Stimulated activated CD4-positive, alpha-beta T cell treated with anti-CD3 and anti-CD28 coated beads, TNF-alpha, amount 100 ng/mL, for 1 hour (primary cell): ENCODE data around the gene EIF4B.
"Not testable (repeated sequence)": the region's sequence is repeated elsewhere in the genome, so short reads cannot be mapped to it uniquely, and the experiment has no call there.

Experiments
- DNase-seq, 3 donors: peaks; one replicate each; pipeline ENCODE4 v3.0.0-alpha.2; 2020; ENCODE audit warnings: low read depth in 3 of 3, low spot score in 1 of 3

Gene EIF4B, protein sequence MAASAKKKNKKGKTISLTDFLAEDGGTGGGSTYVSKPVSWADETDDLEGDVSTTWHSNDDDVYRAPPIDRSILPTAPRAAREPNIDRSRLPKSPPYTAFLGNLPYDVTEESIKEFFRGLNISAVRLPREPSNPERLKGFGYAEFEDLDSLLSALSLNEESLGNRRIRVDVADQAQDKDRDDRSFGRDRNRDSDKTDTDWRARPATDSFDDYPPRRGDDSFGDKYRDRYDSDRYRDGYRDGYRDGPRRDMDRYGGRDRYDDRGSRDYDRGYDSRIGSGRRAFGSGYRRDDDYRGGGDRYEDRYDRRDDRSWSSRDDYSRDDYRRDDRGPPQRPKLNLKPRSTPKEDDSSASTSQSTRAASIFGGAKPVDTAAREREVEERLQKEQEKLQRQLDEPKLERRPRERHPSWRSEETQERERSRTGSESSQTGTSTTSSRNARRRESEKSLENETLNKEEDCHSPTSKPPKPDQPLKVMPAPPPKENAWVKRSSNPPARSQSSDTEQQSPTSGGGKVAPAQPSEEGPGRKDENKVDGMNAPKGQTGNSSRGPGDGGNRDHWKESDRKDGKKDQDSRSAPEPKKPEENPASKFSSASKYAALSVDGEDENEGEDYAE

DNA sequence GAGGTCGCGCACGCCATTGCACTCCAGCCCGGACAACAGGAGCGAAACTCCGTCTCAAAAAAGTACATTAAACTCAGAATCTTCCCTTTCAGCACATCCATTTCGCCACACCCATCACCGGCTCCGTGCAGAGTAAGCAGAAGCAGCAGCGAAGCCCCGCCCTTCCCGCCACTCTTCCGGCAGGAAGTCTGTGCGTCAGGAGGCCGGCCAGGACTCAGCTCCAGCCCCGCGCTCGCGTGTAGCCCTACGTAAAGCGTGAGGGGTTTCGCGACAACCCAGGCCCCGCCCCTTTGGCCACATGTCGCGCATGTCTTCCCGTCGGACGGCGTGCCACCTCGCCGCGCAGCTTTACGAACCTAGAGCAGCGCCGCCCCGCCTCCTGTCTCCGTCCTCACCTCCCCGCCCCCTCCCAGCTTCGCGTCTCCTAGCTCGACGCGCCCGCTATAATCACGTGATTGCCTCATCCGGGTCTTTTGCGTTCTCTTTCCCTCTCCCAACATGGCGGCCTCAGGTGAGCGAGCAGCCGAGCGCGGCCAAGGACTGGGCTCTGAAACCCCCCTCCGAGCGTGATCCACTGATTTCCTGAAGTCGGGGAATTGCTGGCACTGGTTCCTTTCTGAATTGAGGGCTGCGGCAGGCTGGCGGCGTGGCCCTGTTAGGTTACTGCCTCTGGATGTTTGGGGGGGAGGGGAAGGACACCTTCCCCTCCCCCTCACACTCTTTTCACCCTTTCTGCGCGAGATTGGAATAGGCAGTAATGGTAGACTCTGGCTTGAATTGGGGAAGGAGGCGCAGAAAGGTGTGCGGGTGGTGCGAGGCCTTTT lies at the start of gene EIF4B:
Gene EIF4B, plus strand, starts transcription at position 471 of the 824 bp plus-strand sequence. Its CDS starts 28 bp downstream, at position 499.
- DNase-seq: peak; percentile 96 to 99 (median 98)

DNA sequence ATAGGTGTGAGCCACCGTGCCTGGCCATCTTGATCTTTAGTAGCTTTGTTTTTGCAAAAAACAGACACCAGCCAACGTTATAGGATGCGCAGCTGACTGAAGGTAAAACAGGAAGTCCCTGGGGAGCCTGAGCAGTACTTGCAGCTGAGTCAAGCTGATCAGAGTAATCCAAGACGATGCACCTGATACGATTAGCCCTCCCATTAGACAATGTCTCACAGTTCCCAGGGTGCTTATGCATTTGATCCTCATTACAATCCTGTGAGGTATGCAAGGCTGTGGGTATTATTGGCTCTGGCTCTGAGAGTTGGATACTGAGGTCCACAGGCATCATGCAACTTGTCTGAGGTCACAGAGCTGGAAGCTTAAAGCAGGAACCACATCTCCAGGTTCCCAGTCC lies 49.3 kb upstream of the EIF4B start:
- no peak for DNase-seq

DNA sequence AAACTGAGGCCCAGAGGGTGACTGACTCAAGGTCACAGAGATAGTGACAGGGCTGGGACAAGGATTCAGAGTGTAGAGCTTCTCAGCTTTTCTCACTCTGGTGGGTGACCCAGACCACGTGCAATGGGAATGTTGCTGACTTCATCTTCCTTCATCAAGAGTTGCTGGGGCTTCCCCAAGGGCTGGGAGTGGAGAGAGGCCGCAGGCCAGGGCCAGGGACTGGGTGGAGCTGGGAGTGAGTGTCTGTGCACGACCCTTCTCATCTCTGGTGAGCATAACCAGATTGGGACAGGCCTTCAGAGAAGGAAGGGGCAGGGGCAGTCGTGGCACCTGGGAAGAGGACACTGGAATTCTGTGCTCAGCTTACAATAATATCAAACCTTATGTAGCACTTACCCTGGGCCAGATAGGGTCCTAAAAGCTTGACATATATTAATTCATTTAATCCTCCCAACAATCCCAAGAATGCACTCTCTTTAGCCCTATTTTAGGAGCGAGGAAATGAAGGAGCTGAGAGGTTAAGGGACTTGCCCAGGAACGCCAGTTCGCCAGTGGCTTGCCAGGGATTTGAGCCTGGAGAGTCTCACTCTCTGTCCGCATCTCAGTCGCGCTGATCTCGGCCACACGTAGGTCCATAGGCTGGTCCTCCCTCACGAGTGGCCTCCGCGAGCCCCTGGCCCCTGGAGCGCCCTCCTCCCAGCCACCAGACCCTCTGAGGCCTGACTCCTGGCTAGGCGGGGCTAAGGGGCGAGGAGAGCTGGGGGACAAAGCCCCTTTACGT lies 41.5 kb upstream of the EIF4B start:
- no peak for DNase-seq

DNA sequence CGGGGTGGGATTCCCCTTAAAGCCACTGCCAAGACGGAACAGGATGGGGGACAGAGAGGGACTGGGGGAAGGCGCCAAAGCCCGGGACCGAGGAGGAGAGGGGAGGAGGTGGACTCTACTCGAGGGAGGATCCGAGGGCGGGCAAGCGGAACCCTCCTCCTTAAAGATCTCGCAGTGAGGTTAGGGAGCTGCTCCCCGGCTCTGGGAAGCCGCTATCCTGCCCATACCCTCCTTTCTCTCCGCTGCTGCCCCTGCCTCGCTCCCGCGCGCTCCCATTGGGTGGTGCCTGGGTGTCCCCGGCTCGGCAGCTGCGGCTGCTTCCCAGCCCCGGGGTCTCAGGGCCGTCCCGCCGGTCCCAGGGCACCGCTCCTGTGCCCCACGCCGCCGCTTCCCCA lies 40.9 kb upstream of the EIF4B start:
- DNase-seq: no peak

DNA sequence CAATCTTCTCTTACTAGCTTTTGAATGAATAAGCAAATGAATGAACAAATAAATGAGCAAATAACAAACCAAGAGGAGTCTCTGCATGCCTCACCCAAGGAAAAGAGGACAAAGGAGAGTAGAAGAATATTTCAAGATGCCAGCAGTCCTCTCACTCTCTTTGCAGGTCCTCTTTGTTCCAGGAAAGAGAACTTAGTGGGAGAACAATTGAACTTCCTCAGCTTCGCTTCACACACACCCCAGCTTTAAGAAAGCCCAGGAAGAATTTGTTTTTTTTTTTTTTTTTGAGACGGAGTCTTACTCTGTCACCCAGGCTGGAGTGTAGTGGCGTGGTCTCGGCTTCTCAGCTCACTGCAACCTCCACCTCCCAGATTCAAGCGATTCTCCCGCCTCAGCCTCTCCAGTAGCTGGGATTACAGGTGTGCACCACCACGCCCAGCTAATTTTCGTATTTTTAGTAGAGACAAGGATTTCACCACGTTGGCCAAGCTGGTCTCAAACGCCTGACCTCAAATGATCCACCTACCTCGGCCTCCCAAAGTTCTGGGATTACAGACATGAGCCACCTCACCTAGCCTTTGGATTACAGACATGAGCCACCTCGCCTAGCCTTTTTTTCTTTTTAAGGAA lies 37.0 kb upstream of the EIF4B start:
- DNase-seq: no peak

DNA sequence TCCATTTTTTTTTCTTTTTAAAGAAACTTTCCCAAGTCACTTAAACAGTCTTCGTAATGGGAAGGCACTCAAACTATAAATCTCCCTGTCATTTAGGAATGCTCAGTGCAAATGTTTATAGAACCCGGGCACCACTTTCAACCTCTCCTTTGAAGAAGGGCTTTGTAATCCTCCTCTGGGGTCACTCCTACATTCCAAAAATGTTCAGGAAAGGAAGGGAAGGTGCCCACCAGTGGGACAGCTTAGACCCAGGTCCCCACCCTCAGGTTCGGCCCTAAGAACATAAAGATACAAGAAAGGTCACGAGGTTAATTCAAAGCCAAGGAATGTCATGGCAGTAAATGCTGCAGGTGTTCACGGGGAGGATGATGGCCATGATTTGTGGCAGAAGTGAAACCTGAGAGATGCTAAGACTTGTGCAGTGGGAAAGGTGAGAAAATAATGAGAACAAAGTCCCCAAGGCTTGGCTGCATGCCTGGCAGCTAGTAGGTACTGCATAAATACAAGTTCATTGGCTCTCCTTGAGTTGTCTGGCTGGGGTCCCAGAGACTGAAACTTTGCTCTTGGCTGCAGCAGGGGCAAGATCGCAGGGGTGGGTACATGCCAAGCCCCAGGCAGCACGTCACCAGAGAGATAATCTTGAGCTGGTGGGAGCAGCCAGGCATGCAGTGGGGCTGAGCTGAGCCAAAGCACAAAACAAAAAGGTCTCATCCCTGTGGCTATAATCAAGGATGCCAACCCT lies 36.3 kb upstream of the EIF4B start:
- DNase-seq: no peak

DNA sequence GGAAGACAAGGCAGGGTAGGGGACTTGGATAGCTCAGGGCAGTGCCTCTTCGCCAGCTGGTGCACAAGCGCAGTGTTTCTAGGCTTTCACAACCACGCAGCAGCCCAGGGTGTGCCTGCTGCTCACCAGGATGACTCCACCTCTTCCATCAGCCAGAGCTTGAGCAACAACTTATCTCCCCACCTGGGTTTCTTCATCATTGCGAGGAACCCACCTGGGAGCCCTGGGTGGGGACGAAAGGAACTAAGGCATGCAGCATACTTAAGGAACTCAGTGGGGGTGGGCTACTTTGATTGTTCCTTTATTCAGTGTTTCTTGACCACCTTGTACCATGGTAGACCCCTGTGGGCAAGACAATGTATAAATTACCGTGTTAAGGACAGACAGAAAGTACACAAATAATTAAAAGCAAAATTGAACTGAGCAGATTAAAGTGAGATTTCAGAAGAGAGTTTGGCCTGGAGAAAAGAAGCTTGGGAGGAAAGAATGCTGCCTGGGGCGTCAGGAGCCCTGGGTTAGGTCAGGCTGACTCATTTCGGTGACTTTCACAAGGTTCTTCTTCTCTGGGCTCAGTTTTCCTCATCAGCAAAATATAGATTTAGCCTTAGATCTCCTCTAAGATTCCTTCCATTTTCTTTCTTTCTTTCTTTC lies 34.5 kb upstream of the EIF4B start:
- no peak for DNase-seq

DNA sequence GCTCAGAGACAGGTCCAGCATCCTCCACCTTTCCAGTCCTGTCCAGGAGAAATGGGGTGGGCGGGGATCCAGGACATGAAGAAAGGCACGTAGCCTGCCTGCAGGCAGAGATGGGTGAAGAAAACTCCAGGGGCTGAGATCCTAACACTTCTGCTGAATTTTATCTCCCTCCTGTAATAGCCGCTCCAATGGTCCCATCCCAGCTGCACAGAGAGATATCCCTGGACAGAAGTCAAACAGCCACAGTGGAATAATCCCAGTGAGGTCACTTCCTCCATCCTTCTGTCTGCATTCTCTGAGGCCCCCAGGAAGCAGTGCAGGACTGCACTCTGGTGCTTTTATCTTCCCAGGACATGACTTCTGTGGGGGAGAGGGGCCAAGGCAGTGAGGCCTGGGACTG lies 31.1 kb upstream of the EIF4B start:
- DNase-seq: no peak

DNA sequence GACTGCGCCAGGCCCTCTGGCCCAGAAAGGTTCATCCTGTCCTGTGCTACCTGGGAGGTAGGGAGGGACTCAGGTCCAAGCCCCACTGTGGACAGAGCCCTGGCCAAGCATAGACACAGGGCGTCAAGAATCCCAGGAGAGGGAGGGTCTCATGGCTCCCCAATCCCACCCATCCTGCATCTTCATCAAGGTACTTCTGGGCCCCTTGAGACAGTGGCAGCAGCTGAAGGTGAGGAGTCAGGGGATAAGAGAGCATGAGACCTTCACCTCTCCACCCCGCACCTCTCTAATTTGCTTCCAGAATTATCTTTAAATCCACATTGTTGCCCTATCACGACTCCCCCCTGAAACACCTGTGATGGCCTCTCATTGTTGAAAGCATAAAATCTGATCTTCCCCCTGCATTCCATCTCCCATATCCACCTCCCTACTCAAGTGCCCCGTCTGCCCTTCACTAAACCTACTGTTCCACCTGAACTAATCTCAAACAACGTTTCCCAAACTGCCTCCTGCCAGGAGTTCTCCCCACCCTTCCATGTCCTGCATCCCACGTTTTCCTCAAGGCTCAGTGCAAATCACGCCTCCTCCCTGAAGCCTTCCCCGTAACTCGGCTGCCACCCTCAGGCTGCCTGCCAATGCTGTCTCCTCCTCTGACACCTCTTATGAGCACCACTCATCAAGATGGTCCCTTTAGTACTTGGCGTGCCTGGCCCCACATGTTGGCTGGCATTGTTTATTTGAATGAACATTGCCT lies 30.3 kb upstream of the EIF4B start:
- DNase-seq: no peak

DNA sequence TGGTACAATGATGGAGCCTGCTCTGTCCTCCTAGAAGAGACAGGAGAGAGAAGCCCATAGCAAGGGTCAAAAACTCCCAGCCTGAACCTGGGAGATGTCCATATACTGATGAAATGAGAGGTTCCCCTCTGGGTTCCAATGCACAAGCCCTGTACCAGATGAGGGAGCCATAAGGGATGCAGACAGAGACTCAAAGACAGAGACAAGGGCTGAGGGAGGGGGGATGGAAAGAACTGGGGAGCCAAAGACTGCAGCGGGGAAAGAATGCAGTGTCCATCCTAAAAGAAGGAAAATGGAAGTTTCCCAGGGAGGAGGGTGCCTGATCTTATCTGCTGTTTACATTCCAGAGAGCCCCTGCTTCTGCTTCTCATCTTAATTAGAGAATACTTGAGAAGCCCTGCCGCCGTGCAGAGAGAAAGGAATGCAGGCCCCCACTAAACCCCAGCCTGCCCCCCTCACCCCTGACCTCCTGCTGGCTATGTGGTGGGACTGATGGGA lies 29.6 kb upstream of the EIF4B start:
- DNase-seq: no peak

DNA sequence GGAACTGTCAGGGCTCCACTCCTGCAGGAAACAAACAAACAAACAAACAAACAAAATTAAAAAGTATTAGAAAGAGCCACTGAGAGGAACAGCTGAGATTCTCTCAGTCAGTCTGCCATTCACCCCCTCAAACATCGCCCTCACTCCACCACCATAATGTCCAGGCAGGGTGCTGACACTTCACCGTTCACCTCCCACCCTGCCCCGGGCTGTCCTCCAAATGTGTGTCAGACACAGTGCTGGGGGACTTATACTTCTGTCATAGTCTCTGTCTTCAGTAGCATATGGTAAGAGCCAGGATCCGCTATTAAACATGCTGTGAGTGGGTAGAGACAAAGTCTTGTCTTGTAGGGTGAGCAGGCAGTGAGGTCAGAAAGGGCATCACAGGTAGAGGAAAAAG lies 29.1 kb upstream of the EIF4B start:
- no peak for DNase-seq

DNA sequence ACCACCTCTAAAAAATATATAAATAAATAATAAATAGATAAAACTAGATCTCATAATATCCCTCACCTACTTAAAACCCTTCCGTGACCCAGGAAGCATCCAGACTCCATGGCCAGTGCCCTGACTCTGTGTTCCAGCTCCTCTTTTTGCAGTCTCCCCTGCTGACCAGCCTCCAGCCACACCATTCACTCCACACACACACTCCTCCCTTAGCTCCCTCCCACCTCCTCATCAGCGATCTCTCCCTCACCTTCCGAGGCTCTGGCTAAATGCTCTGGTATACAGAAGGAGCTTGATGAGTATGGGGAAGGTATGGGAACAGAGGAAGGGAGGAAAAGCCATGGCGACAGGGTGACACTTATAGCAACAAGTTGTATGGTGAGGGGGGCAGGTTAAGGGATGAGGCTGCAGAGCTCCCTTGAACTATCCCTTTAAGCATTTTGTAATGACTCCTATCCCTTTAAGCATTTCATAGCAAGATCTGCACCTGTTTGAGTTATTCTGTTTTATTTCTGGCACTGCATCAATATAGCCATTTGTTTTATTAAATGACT lies 26.1 kb upstream of the EIF4B start:
- no peak for DNase-seq

DNA sequence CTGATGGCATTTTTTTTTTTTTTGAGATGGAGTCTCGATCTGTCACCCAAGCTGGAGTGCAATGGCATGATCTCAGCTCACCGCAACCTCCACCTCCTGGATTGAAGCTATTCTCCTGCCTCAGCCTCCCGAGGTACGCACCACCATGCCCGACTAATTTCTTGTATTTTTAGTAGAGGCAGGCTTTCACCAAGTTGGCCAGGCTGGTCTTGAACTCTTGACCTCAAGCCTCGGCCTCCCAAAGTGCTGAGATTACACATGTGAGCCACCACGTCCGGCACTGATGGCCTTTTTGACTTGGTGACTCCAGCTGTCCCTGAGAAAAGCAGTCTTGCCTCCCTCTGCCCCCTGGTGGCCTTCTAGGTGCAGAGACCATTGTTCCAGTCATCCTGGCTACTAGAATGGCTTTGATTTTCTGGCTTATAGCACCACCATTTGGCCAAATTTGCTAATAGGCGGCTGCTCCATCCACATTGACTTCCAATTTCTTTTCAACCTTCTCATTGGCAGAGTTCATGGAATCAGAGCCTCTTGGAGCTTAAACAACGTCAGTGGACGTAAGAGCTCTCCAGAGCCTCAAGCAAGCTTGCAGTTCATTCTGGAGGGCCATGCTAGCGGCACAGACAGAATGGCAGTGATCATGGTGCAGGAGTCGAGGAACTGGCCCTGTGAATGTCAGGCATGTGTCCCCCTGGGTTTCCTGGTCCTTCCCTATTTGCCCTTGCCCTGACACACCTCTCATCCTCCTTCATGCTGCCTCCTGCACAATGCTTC lies 25.4 kb upstream of the EIF4B start:
- peak; percentile 55 to 63 (median 60) for DNase-seq

DNA sequence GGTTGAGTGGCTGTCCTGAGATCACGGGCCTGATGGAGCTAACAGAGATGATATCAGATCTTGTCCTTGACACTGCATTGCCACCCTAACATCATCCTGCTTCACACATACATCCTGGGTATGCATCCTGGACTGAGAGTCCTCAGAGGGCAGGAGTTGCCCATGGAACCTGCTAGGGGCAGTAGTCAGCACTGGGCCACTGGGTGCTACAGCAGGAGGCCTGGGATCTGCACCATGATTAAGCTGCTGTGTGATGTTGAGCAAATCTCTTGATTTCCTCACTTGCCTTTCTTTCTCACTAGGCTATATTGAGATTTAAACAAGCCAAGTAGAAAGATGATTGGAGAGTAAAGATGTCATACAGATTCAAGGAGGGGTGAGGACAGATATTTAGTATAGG lies 22.1 kb upstream of the EIF4B start:
- no peak for DNase-seq

DNA sequence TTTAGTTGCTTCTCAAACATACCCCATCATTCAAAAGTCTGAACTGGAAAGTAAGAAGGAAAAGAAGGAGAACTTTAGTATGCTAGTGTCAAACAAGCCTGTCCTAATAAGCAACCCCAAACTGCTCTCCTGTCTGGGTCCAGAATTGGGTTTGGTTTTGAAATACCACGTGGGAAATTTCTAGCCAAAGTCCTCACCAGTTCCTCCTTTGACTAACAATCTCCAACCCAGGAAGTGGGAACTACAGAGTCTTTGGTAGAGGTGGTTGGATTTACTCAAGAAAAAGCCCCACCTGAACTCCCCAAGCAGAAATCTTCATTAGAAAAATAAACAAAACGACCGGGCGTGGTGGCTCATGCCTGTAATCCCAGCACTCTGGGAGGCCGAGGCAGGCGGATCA lies 17.4 kb upstream of the EIF4B start:
- no peak for DNase-seq

DNA sequence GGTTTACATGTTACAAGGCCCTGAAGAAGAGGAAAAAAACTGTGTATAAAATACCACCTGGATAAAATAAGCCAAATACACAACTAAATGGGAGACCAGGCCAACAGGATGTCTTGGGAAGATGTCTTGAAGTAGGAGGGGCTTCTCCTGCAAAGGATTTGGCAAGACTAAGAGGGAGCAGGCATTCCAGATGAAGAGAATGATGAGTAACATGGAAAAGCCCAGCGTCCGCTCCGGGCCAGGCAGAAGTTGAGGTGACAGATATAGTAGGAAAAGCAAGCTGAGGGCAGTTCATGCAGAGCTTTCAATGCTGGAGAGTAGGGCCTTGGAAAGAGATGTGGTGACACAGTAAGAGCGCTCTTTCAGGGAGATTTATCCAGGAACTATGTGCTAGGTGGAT lies 16.1 kb upstream of the EIF4B start:
- no peak for DNase-seq

DNA sequence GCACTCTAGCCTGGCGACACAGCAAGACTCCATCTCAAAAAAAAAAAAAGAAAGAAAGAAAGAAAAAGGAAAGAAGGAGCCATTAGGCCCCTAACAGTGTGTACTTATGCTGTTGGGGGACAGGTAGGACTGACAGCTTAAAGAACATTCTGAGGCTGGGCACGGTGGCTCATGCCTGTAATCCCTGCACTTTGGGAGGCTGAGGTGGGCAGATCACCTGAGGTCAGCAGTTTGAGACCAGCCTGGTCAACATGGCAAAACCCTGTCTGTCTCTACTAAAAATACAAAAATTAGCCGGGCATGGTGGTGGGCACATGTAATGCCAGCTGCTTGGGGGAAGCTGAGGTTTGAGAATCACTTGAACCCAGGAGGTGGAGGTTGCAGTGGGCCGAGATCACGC lies 14.0 kb upstream of the EIF4B start:
- DNase-seq: not testable (repeated sequence)
